Psoas muscle (tissue), 8 donors: ENCODE measurements around the gene ATAD3A. TPM values are rescaled to one million over a fixed set of nuclear protein-coding genes. Genes with fewer than 3 reads are reported as not detected.
A peak's percentile ranks its signal among the peaks of the same experiment; 100 is the strongest.
"Not testable (repeated sequence)": the region's sequence is repeated elsewhere in the genome, so short reads cannot be mapped to it uniquely, and the experiment has no call there.

Experiments
- ATAC-seq, 4 donors: fragments of 200-7000 bp; cut with Tn5 transposase; one replicate each; pipeline ENCODE4 v1.9.1; 2020; ENCODE audit warnings: moderate library complexity in 3 of 4, mild to moderate bottlenecking in 2 of 4
- DNase-seq, 2 donors: peaks; one replicate each; pipeline ENCODE4 v3.0.0-alpha.2; 2020
- H3K27ac ChIP-seq: fragments of 200-600 bp; one replicate; pipeline ENCODE4 v1.8.0; 2022
- H3K27me3 ChIP-seq, 3 donors: fragments of 200-600 bp in 1 of 3; one replicate each; pipeline versions ENCODE4 v1.6.1 to v1.8.0; 2013 to 2022; ENCODE audit warnings: low read length in 2 of 3, mild to moderate bottlenecking in 2 of 3, moderate library complexity in 1 of 3; ENCODE audit not compliant: insufficient read depth in 3 of 3
- H3K36me3 ChIP-seq, 2 donors: fragments of 200-600 bp in 1 of 2; one replicate each; pipeline versions ENCODE4 v1.6.1 to v1.8.0; 2013 to 2022; ENCODE audit warnings: low read depth in 1 of 2, mild to moderate bottlenecking in 1 of 2, moderate library complexity in 1 of 2; ENCODE audit not compliant: insufficient read depth in 1 of 2
- H3K4me1 ChIP-seq: fragments of 200-600 bp; one replicate; pipeline ENCODE4 v1.8.0; 2022
- H3K4me3 ChIP-seq: fragments of 200-600 bp; one replicate; pipeline ENCODE4 v1.8.0; 2022; ENCODE audit warnings: mild to moderate bottlenecking
- H3K9me3 ChIP-seq: fragments of 200-600 bp; one replicate; pipeline ENCODE4 v1.8.0; 2022
- WGBS, 3 donors: extraction: QIAGEN DNeasy Blood & Tissue Kit; methylation state at CpG; one replicate each; pipeline versions ENCODE4 v1.1.6 to v1.1.7; 2013; 5-methylcytosine and 5-hydroxymethylcytosine counted together
- intact Hi-C, 2 donors: fragments of 100-400 bp; cut with DNase I; formaldehyde crosslinking; loops; one replicate each; pipeline versions ENCODE4 v1.11.0 to v1.14.2; 2022
- polyA plus RNA-seq, 3 donors: library from polyadenylated mRNA; stranded (reverse); fragments of 200-250 nt; gene quantifications; one replicate each; pipeline ENCODE4 v1.2.3, GENCODE V29; 2013
- total RNA-seq, 4 donors: library from RNA; stranded (reverse); fragmentation: NEBNext Ultra II Directional in 2 of 4; extraction: Animal tissue kit (Norgen Biotek cat#: 25700) in 2 of 4; gene quantifications; one replicate each; pipeline versions ENCODE4 v1.2.1 to v1.2.4, GENCODE V29; 2021 to 2023
- TF ChIP-seq, protein P1 (sequence below): fragments of 200-600 bp; IDR thresholded peaks from one replicate; pipeline ENCODE4 v1.8.0; 2022; ENCODE audit warnings: antibody characterized with exemption
- donor health status: healthy with polysubstance abuse.
- donor health status: DM: no; HTN: no; CAD: no; lungs with moderate emphysema.
- donor health status: Bipolar disorder and iron deficiency.
- donor health status: healthy.
- donor health status: DM: yes; HTN: yes; CAD: no.
- donor health status: DM: no; HTN: no; CAD: no.
- donor health status: DM: no; HTN: no; CAD: no.
- donor health status: DM: yes; HTN: yes; CAD: no.

The ATAD3A gene
- total and polyA plus RNA-seq, 7 donors = 20.6 to 48.6 (median 33.5) TPM

DNA sequence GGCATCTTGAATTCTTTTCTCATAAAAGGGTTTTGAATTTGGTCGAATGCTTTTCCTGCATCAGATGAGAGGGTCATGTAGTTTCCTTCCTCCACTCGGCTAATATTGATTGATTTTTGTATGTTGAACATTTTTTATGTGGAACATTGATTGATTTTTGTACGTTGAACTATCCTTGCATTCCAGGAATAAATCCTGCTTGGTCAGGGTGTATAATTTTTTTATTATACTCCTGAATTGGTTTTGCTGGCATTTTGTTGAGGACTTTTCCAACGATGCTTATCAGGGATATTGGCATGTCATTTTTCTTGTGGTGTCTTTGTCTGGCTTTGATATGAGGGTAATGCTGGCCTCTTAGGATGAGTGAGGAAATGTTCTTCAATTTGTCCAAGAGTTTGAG, 20.0 kb downstream of the ATAD3A start:
- ATAC-seq (no peak), DNase-seq (no peak)
- WGBS, 3 donors = 92 to 97% (median 96%) methylated on average over 4 of the region's 4 CpGs
- H3K4me1 ChIP-seq = peaks cover 14% of the 10 kb centered on the region
- TF ChIP-seq, protein P1, sequence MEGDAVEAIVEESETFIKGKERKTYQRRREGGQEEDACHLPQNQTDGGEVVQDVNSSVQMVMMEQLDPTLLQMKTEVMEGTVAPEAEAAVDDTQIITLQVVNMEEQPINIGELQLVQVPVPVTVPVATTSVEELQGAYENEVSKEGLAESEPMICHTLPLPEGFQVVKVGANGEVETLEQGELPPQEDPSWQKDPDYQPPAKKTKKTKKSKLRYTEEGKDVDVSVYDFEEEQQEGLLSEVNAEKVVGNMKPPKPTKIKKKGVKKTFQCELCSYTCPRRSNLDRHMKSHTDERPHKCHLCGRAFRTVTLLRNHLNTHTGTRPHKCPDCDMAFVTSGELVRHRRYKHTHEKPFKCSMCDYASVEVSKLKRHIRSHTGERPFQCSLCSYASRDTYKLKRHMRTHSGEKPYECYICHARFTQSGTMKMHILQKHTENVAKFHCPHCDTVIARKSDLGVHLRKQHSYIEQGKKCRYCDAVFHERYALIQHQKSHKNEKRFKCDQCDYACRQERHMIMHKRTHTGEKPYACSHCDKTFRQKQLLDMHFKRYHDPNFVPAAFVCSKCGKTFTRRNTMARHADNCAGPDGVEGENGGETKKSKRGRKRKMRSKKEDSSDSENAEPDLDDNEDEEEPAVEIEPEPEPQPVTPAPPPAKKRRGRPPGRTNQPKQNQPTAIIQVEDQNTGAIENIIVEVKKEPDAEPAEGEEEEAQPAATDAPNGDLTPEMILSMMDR = no peak
- peaks cover 0 to 30% of the 10 kb centered on the region in 2 donors for H3K36me3 ChIP-seq
- intact Hi-C loops = no loop called here
- H3K9me3 ChIP-seq = peaks cover 5% of the 10 kb centered on the region
- H3K4me3 ChIP-seq = no peak overlapping the region
- no peaks in the 10 kb centered on the region for H3K27me3 ChIP-seq
- H3K27ac ChIP-seq = no peak overlapping the region

DNA sequence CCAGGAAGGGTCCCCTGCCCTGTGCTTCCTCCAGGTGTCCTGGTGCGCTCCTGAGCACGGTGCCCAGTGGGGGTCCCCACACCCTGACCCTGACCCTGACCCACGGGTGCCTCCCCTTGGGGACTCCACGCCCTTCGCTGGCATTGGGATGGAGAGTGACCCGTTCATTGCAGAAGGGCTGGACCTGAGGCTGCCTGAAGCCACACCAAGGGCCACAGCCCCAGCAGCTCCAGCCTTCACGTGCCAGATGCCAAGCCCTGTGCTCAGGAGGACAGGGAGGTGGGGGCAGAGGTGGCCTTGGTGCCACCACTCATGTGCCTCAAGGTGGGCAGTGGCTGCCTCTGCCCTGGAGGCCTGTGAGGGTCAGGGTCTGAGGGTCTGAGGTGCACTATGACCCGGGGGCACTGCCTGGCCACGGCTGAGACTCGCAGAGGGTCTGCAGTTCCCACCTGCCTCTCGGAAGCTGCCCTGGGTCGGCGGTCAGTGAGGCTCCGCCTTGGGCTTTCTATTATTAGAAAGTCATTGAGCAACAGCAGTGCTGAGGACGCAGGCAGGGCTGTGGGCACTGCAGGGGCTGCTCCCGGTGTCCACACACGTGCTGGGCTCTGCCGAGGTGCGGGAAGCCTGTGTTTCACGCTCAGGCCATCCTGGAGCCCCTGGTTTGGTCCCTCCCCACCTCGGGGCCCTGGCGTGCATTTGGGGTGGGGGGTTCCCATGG, 21.4 kb downstream of the ATAD3A start:
- Histone ChIP-seq H3K27ac (peak overlapping the region; percentile 58), H3K36me3 (peaks cover 0 to 16% of the 10 kb centered on the region in 2 donors), H3K4me1 (peaks cover 18% of the 10 kb centered on the region)
- DNase-seq (peak in 1 of 2 donors; percentile 72), ATAC-seq (peak; percentile 80 to 89 (median 83))
- H3K4me3 ChIP-seq, intact Hi-C loops, H3K9me3 ChIP-seq, H3K27me3 ChIP-seq: not testable (repeated sequence)
- 43 to 62% (median 44%) methylated on average over 11 to 20 of the region's 22 CpGs for WGBS, 3 donors

DNA sequence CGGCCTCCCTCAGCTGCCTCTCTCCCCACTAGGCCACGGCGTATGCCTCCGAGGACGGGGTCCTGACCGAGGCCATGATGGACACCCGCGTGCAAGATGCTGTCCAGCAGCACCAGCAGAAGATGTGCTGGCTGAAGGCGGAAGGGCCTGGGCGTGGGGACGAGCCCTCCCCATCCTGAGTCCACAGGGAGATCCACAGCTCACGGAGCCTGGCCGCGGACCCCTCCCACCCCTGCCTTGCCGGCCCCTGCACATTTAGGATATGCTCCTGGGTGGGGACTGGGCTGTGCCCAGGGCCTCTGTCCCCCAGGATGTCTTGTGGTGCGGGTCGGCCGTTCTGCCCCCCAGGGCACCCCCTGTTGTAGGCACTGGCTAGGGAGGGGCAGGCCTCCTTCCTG, 21.9 kb downstream of the ATAD3A start:
- Histone ChIP-seq H3K36me3 (peaks cover 0 to 10% of the 10 kb centered on the region in 2 donors), H3K27ac (peak overlapping the region; percentile 46), H3K4me1 (peaks cover 18% of the 10 kb centered on the region)
- intact Hi-C loops, DNase-seq, H3K4me3 ChIP-seq, H3K9me3 ChIP-seq, H3K27me3 ChIP-seq: not testable (repeated sequence)
- 68 to 79% (median 77%) methylated on average over 9 to 18 of the region's 18 CpGs for WGBS, 3 donors
- ATAC-seq = peak in 1 of 4 donors; percentile 5

DNA sequence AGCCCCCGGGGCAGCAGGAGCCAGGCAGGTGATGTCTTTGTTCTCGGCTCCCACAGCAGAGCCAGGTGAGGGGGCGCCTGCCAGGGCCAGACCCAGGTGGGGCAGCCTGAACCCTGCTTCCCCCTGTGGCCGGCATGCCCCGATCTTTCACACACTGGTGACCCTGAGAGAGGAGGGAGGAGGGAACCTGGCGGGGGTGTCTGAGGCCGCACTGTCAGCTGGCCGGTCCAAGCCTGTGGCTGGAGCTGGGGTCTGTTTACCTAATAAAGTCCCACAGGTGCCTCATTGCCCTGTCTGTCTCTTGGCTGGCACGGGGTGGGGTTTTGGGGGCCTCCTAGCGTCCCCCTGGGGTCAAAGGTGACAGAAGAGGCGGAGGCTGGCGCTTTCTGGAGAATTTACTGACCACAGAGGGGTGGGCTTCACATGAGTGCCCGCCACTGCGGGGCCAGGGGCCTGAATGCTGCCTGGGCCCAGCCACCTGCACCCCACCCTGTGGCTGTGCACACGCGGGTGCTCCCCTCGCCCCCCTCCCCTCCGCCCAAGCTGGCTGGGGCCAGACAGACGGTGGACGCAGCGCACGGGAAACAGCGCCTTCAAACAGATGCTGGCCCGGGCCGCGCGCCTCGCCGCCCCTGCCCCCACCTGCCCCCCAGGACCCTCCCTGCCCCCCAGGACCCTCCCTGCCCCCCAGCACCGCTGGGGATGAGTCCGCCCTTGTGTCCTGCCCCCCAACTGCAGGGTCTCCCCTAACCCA, 22.6 kb downstream of the ATAD3A start:
- Histone ChIP-seq H3K36me3 (peaks cover 0 to 6% of the 10 kb centered on the region in 2 donors), H3K27me3 (no peaks in the 10 kb centered on the region), H3K27ac (no peak overlapping the region), H3K4me1 (peaks cover 18% of the 10 kb centered on the region), H3K9me3 (peaks cover 5% of the 10 kb centered on the region), H3K4me3 (no peak overlapping the region)
- no peak for DNase-seq
- ATAC-seq = no peak
- intact Hi-C loops = no loop called here
- 80 to 93% (median 89%) methylated on average over 19 to 31 of the region's 31 CpGs for WGBS, 3 donors
- TF ChIP-seq, protein P1 = no peak

DNA sequence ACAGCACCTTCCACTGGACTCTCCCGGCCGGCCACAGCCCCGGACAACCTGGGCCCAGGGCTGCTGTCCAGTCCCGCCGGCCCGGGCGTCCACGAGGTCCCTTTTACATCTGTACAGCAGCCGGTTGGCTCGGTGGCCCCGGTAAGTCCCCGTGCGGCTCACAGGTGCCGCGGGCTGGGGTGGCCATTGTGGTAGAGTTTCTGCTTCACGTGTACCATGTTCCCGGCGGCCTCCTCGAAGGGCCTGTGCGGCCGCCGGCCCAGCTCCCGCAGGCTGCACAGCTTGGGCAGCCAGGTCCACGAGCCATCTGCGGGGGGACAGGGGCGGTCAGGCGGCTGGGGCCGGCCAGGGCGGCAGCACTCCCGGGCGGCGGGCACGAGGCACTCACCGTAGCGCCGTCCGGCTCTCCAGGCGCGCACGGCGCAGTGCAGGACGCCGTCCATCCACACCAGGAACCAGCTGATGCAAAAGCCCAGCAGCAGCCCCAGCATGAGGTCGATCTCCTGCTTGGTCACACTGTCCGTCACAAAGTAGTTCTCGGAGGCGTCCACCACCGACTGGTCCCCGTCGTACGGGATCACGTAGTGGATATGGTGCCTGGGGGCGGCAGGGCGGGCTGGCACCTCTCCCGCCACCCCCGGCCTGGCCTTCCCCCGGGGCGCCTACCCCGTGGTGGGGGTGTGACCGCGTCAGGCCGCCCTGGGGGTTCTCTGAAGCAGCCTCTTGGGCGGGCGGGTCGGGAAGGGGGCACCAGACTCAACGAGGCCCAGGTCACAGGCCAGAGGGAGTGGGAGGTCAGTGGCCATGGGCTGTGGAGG, 23.4 kb downstream of the ATAD3A start:
- ATAC-seq = no peak
- no peak overlapping the region for H3K4me3 ChIP-seq
- WGBS, 3 donors = 92% methylated on average over 60 to 66 of the region's 66 CpGs
- intact Hi-C loops = no loop called here
- TF ChIP-seq, protein P1 = no peak
- peak overlapping the region; percentile 61 for H3K27ac ChIP-seq
- H3K4me1 ChIP-seq = peaks cover 18% of the 10 kb centered on the region
- H3K36me3 ChIP-seq = no peaks in the 10 kb centered on the region
- H3K27me3 ChIP-seq = no peaks in the 10 kb centered on the region
- H3K9me3 ChIP-seq = peaks cover 5% of the 10 kb centered on the region
- no peak for DNase-seq
